Mucosa of descending colon (tissue), 3 donors: ENCODE data around the gene MLLT3. TPM values are rescaled to one million over a fixed set of nuclear protein-coding genes. Genes with fewer than 3 reads are reported as not detected.

Source experiments
- ATAC-seq: fragments of 200-7000 bp; cut with Tn5 transposase; one replicate; pipeline ENCODE4 v1.9.1; 2020; ENCODE audit warnings: mild to moderate bottlenecking, moderate library complexity
- DNase-seq, 3 donors: peaks; one replicate each; pipeline ENCODE4 v3.0.0-alpha.2; 2020
- H3K36me3 ChIP-seq: fragments of 200-600 bp; one replicate; pipeline ENCODE4 v1.8.0; 2021; ENCODE audit warnings: low read depth, mild to moderate bottlenecking
- H3K4me1 ChIP-seq: fragments of 200-600 bp; one replicate; pipeline ENCODE4 v1.8.0; 2021; ENCODE audit warnings: low read depth, mild to moderate bottlenecking
- H3K4me3 ChIP-seq: fragments of 200-600 bp; one replicate; pipeline ENCODE4 v1.8.0; 2021; ENCODE audit warnings: mild to moderate bottlenecking
- H3K9me3 ChIP-seq: fragments of 200-600 bp; one replicate; pipeline ENCODE4 v1.8.0; 2021; ENCODE audit warnings: mild to moderate bottlenecking
- intact Hi-C, 2 donors: fragments of 100-400 bp; cut with DNase I in 1 of 2; cut with micrococcal nuclease in 1 of 2; formaldehyde crosslinking; loops; one replicate each; pipeline versions ENCODE4 v1.11.0 to v1.11.1; 2022; cut with DNase I, micrococcal nuclease
- total RNA-seq, 3 donors: library from RNA; stranded (reverse); fragmentation: NEBNext Ultra II Directional in 2 of 3; extraction: Animal tissue kit (Norgen Biotek cat#: 25700) in 2 of 3; gene quantifications; one replicate each; pipeline versions ENCODE4 v1.2.1 to v1.2.4, GENCODE V29; 2021 to 2023
- TF ChIP-seq, protein P1 (sequence below): fragments of 200-600 bp; IDR thresholded peaks from one replicate; pipeline ENCODE4 v1.8.0; 2022; ENCODE audit warnings: antibody characterized with exemption, mild to moderate bottlenecking
- donor health status: DM: no; HTN: no; CAD: no; lungs with moderate emphysema.
- donor health status: DM: no; HTN: no; CAD: no.
- donor health status: DM: no; HTN: yes; CAD: no.

MLLT3 gene
- total RNA-seq, 3 donors from 2014 or later, result 35.1 to 53.7 (median 46.5) TPM

DNA sequence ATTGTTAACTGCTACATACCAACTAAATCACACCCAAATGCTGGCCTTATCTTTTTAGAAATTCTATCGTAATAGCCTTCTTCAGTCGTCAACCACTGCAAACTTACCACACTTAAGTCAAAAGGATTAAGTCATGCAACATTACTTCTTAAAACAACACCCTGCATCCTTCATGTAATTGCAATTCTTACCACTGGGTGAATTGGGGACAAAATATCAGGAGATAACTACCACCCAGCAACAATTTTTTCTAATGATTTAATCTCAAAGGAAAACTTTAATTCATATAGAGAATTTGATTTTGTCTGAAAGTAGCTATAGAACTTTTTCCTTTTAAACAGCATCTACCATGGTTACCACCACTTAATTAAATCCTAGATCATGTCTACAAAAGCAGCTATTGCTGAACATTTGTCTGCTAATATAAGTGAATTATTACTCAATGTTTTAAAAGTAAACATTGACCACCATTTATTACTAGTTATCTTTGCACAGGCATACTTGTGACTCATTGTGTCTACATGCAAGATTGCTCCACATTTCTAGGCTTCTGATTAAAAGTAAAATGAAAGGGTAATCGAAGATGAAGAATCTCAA, 10.5 kb downstream of the MLLT3 start:
- no peaks in the 10 kb centered on the region for H3K36me3 ChIP-seq
- DNase-seq (no peak), ATAC-seq (peak; percentile 64)
- H3K9me3 ChIP-seq, result no peaks in the 10 kb centered on the region
- no peak overlapping the region for H3K4me3 ChIP-seq
- TF ChIP-seq, protein P1, sequence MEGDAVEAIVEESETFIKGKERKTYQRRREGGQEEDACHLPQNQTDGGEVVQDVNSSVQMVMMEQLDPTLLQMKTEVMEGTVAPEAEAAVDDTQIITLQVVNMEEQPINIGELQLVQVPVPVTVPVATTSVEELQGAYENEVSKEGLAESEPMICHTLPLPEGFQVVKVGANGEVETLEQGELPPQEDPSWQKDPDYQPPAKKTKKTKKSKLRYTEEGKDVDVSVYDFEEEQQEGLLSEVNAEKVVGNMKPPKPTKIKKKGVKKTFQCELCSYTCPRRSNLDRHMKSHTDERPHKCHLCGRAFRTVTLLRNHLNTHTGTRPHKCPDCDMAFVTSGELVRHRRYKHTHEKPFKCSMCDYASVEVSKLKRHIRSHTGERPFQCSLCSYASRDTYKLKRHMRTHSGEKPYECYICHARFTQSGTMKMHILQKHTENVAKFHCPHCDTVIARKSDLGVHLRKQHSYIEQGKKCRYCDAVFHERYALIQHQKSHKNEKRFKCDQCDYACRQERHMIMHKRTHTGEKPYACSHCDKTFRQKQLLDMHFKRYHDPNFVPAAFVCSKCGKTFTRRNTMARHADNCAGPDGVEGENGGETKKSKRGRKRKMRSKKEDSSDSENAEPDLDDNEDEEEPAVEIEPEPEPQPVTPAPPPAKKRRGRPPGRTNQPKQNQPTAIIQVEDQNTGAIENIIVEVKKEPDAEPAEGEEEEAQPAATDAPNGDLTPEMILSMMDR, result no peak
- intact Hi-C loops, result loop anchor here in 1 of 2 donors (10.0 kb wide), 1 partner anchor 57 kb away; no protein-coding TSS in a partner anchor
- H3K4me1 ChIP-seq, result peaks cover 5% of the 10 kb centered on the region

DNA sequence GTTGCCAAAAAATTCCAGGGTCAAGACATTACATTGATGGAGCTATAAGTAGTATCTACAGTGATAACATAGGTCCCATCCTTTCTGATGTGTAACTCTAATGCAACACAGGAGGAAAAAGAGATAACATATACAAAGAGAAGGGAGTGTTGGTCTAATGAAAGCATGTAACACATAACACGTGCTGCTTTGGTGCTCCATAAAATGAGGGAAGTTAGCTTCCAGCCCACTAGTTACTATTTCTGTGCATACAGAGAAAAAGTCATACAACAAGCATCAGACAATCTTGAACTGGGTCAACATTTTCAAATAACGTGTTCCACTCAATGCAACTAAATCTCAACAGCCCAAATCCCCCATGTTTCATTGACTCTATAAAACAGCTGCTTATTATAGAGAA, 11.7 kb downstream of the MLLT3 start:
- TF ChIP-seq, protein P1, result no peak
- no peak for DNase-seq
- no peak for ATAC-seq
- Histone ChIP-seq H3K36me3 (no peaks in the 10 kb centered on the region), H3K9me3 (no peaks in the 10 kb centered on the region), H3K4me1 (peaks cover 5% of the 10 kb centered on the region), H3K4me3 (no peak overlapping the region)
- intact Hi-C loops, result loop anchor here in 1 of 2 donors (10.0 kb wide), 1 partner anchor 56 kb away; no protein-coding TSS in a partner anchor

DNA sequence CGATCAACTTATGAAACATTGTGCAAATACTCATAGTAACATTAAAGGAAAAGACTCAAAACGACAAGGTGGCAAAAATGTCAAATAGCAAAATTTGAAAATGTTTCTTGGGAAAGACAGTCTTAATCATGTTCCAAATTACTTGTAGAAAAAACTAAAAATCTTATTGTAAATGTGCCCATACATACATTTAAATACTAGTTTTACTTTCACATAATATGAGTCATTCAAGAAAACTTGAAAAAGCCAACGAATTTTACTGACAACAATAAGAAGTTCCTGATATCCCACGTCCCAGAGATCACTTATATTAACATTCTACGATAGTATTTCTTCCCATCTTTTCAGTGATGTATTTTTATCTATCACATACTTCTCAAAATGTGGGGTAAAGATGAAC, 13.7 kb downstream of the MLLT3 start:
- intact Hi-C loops, result no loop called here
- no peak for DNase-seq
- Histone ChIP-seq H3K4me1 (peaks cover 10% of the 10 kb centered on the region), H3K4me3 (no peak overlapping the region), H3K9me3 (no peaks in the 10 kb centered on the region), H3K36me3 (no peaks in the 10 kb centered on the region)
- TF ChIP-seq, protein P1, result no peak
- no peak for ATAC-seq

DNA sequence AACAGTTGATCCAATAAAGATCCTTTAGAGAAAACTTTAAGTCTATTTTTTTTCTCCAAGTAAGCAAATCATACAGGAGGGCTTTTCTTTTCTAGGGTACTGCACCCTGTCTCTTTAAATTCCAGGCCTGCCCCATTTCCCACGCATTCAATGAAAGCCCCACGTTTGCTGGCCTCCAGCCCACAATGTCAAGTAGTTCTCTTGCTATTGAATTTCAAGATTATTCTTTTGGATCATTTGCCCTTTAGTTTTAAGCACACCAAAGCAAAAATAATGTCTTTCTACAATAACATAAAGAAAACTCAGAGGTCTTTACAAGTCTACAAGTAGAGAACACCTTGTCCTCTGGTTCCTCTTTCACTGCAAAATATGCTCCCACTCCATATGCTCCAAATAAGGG, 15.6 kb downstream of the MLLT3 start:
- TF ChIP-seq, protein P1, result no peak
- Histone ChIP-seq H3K4me1 (peaks cover 21% of the 10 kb centered on the region), H3K4me3 (no peak overlapping the region), H3K36me3 (no peaks in the 10 kb centered on the region), H3K9me3 (no peaks in the 10 kb centered on the region)
- DNase-seq (peak in 1 of 3 donors; percentile 25), ATAC-seq (no peak)
- intact Hi-C loops, result no loop called here

DNA sequence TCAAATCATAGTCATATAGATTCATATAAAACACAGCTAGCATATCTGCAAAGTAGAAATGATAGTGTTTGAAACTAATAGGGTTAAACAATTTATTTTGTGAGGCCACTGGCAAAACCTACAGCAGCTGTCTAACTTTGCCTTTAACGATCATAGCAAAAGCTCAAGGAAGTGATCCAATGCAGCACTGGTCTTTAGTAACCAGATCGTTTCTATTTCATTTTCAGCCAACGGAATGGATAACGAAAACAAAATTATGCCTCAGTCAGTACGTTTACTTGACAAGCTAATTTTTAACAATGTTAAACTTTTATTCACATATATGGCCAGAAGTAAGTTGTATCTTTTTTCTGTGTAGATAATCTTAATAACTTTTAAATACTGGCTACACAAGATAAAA, 17.7 kb downstream of the MLLT3 start:
- no peak overlapping the region for H3K4me3 ChIP-seq
- DNase-seq, result no peak

More for the DNA sequence above, 17.7 kb downstream of the MLLT3 start:
- Histone ChIP-seq H3K36me3 (no peaks in the 10 kb centered on the region), H3K4me1 (peaks cover 24% of the 10 kb centered on the region), H3K9me3 (no peaks in the 10 kb centered on the region)
- TF ChIP-seq, protein P1, result no peak
- intact Hi-C loops, result no loop called here
- ATAC-seq, result peak; percentile 69
